Astrocyte of the hippocampus (primary cell): Measurements from ENCODE around the gene NES.

Experiments
- DNase-seq: peaks from one replicate; pipeline ENCODE4 v3.0.0; 2011; ENCODE audit warnings: low read depth, low spot score

The NES gene

DNA sequence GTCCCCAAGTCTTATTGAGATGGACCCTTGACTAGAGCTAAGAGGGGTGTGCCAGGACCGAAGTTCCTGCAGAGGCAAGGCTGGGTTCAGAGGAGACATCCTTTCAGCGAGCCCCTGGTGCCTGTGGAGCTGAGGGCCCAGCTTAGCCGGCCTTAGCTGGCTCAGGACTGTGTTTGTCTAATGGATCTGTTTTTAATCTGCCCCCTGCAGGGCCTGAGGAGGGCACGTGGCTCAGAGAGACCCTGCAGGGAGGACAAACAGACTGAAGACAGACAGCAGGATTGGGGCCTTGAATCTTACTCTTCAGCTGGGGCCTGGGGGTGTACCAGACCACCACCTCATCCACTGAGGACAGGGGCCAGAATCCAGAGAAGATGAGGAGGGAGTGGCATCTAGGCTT is 26.5 kb upstream of the NES start:
- no peak for DNase-seq

DNA sequence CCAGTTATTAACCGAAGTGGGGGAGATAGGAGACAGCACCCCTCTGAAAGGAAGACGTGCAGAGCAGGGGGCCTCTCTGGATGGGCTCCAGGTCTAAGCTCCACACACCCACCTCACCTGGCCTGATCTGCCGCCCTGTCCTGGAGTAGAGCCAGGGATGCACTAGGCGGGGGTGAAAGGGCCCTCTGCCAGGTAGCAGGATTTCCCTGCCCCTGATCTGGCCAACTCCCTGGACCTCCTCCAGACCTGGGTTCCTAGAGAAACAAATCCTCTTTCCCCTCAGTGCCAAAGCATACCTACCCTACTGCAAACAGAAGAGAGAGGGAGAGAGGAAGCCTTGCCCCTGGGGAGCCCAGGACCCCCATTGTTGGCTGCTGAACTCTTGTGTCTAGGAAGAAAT is 26.1 kb upstream of the NES start:
- no peak for DNase-seq

- DNase-seq, result no peak
Measured at GRCh38 chr1:156700736-156701531, 23.7 kb upstream of the NES start.

- no peak for DNase-seq
Measured at GRCh38 chr1:156698995-156699394, 21.8 kb upstream of the NES start.

GRCh38 chr1:156697481-156697880 is 20.3 kb upstream of the NES start:
- no peak for DNase-seq

DNA sequence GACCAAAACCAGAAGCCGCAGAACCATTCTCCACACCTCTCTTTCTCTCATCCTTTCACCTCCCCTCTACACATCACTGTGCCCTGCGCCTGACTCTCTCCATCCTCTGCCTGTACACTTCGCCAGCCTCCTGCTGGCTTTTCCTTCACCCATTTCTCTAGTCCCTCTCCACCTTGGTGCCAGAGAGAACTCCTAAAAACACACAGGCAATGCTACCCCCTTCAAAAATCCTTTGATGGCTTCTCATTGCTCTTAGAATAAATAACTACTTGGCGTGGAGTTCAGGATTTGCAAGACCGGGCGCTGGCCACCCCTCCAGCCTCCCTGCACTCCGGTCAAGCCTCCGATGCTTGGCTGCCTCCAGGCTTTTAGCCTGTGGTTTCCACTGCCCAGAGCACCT is 19.5 kb upstream of the NES start:
- no peak for DNase-seq

- no peak for DNase-seq
Measured at GRCh38 chr1:156694690-156694962, 17.4 kb upstream of the NES start.

GRCh38 chr1:156693848-156694689 is 16.9 kb upstream of the NES start:
- no peak for DNase-seq

- DNase-seq, result peak; percentile 63
Measured at GRCh38 chr1:156692925-156693847, 16.0 kb upstream of the NES start.

GRCh38 chr1:156692441-156692924 is 15.3 kb upstream of the NES start:
- DNase-seq, result no peak

DNA sequence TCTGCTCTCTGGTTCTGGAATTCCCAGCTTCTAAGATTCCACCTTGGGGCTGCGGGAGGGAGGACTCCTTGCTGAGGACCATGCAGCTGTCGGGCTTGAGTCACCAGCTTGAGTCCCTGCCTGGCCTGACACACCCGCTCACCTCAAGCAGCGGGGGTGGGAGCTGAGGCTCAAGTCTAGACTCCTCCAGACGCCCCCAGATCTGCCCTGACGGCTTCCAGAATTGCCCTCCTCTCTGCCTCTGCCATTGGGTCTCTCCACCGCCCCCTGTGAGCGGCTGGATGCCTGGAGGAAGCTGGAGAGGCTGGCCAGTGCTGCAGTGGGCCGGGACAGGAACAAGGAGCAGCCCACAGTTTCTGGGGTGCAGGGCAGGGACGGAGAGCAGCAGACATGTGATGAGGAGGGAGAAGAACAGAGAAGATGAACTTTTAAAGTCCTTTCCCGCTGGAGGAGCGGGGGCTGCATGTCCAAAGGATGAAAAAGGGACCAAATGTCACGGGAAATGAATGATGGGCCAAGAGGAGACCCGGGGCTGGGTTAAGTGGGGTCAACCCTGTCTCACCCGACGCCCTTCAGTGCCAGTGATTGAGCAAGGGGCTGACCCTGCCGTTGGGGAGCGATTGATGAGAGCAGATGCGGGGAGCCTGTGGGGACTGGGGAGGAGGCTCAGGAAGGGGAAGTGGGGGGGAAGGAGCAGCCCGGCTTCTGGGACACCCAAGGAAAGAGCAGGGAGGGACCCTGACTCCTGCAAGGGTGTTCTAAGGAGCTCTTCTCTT is 14.6 kb upstream of the NES start:
- DNase-seq, result peak; percentile 60

DNA sequence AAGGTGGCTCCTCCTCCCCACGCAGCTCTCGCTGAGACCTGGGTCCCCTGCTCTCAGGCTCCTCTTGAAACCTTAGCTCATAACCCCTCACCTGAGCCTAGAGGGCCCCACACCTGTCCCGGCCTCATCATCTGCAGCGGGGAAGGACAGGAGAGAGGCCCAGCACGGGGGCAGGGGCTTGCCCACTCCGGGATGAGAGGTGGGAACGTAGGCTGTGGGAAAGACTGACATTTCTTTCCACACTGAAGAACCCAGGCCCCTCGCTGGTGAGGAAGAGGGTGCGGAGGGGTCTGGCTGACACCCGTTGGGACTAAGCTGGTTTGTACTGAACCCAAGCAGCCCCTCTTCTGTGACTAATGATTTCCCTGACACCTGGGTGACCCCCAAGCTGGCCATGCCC is 14.0 kb upstream of the NES start:
- no peak for DNase-seq

DNA sequence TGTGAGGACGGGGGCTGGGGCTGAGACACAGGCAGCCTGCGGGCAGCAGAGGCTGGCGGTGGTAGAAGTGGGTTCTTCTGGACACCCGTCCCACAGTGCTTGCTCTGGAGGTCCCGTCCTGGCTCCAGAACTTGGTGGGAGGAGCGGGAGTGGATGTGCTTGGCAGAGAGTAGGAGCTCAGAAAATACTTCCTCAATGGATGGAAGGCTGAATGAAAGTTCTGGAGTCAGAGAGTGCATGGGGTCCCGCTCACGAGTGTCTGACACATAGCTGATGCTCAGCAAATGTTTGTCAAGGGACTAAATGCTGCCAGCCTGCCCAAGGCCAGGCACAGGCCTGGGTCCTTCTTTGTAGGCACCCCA is 13.4 kb upstream of the NES start:
- DNase-seq, result no peak

DNA sequence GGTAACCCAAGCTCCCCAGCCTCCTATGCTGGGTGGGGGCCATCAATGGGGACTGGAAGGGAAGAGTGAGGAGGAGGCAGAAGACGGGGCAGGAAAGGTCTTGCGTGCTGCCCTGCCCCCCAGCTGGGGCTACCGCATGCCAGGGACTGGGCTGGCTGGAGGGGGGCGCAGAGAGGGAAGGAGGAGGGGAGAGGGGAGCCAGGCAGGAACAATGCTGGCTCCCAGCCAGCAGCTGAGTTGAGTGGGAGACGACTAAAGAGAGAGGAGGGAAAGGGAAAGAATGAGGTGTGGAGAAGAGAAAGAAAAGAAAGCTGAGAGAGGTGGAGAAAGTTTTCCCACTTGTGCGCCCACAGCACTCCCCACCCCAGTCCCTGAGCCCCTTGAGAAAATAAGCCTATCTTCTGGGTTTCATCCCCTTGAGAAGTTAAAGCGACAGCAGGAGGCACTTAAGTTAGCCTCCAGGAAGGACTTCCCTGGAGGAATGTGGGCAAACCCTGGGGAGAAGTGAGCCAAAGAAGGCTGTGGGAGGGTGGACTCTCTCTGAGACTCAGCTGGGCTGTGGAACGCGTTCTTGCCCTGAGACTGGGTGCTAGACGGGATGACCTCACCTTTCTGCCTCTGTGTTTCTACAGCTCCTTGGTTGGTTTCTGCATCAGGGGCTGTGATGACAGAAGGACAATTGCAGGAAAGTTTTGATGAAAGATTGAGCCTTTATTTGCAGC is 12.9 kb upstream of the NES start:
- no peak for DNase-seq

- DNase-seq, result peak; percentile 94
Measured at GRCh38 chr1:156689035-156689952, 12.1 kb upstream of the NES start.

DNA sequence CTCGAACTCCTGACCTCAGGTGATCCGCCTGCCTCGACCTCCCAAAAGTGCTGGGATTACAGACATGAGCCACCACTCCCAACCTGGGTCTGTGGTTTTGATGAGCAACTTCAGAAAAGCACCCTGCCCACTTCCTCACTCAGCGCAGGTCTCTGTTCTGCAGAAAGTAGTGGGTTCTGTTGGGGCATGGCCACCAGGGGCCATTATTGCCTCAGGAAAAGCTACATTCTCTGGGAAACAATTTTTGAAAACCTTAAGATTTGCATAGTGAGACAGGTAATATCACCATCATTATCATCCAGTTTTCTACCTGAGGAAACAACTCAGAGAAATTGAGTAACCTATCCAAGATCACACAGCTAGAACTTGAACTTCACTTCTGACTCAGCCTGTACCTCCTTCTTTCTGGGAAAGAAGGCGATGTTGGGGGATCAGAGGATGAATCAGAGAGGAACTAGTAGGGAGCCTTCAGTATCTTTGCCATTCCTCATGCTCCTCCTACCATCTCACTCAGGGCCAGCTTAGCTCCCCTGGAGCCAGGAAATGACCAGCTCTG is 7.1 kb upstream of the NES start:
- no peak for DNase-seq

GRCh38 chr1:156682166-156682890 is 5.1 kb upstream of the NES start:
- no peak for DNase-seq

GRCh38 chr1:156681196-156681960 is 4.2 kb upstream of the NES start:
- no peak for DNase-seq
